COLO829 (cell line): ENCODE measurements around the gene IFNAR1.

ENCODE experiments used
- DNase-seq: peaks from one replicate; pipeline ENCODE4 v3.0.0; 2012; ENCODE audit warnings: low spot score

Gene IFNAR1

DNA sequence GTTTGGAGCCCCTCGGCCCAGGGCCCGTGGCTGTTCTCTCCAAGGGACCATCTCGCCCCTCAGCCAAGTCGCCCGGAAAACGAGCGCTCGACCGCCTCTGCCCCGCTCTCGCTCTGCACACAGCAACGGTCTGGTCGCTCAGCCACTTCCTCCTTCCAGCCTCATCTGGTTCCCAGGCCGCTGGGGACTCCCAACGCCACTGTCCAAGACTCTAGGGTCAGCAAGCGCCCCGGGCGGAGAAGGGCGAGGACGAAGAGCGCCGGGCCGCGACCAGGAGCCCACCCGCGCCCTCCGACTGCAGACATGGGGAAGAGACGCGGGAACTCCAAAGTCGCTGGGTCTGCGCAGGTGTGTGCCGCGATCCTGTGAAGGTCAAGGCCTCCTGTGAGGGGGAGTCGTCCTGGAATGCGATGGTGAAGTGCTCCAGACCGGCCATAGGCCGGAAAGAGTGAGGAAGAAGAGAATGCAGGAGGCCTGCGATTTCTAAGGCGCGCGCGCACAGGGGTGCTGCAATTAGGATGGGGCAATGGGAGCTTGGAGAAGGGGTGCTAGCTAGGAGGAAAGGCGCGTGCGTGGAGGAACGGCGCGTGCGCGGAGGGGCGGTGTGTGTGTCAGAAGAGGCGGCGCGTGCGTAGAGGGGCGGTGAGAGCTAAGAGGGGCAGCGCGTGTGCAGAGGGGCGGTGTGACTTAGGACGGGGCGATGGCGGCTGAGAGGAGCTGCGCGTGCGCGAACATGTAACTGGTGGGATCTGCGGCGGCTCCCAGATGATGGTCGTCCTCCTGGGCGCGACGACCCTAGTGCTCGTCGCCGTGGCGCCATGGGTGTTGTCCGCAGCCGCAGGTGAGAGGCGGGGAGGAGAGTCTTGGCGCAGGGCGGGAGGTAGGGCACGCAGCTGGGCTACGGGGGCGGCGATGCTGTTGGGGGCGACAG lies at the start of gene IFNAR1:
TSS of gene IFNAR1 (plus strand) at position 680 of the 931 bp plus-strand sequence. CDS start at position 766, 86 bp downstream.
- DNase-seq, result peak; percentile 98

DNA sequence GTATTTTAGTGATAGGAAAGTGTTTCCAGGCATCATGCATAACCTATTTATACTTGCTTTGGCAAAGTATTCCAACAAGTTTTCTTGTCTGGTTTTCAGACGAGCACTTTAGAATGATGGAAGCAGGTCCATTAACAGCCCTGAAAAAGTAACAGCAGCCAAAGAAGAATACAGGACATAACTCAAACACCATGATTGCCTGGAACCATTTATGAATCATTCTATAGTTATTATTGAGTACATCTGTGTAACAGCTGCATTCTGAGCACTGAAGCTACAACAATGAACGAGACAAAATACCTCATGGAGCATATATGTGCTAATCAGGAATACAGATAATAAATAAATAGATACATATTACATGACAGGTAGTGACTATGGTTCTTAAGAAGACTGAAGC lies 46.0 kb upstream of the IFNAR1 start:
- no peak for DNase-seq

DNA sequence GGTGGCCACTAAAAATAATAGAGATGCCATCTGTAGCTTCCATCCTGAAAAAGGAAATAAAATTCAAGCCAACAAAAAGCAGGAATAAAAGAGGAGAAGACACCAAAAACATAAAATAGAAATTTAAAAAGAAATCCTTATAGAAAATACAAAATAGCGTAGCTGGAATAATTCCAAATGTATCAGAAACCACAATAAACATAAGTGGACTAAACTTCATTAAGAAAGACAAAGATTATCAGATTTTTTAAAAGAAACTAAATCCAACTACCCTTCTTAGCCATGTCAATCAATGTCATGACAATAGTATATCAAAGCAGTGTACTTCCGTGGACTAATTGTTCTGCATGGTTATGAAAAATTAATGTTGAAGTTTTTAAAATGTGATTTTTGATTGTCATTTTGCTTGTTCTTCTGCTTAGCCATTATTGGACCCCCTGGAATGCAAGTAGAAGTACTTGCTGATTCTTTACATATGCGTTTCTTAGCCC lies 45.4 kb upstream of the IFNAR1 start:
- no peak for DNase-seq

DNA sequence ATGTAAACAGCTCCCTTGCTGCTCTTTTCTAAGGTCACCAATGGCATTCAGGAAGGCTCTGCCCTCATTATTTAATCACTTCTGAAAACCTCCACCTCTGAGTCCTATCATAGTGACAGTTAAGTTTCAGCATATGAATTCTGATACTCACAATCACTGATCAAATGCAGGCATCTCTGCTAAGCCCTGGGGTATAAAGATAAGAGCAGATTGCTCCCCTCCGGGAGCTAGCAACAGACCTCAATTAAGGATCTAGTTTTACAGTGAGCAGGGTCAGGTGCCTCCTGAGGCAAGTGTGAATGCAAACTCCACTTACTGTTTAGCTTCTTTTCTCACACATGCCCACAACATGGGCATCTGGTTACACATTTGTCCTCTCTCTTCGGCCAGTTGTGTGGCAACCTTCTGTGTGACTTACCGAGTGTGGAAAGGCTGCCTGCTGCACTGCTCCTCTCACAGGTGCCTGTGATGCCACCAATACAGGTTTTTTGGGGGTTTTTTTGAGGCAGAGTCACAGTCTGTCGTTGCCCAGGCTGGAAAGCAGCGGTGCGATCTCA lies 43.6 kb upstream of the IFNAR1 start:
- no peak for DNase-seq

DNA sequence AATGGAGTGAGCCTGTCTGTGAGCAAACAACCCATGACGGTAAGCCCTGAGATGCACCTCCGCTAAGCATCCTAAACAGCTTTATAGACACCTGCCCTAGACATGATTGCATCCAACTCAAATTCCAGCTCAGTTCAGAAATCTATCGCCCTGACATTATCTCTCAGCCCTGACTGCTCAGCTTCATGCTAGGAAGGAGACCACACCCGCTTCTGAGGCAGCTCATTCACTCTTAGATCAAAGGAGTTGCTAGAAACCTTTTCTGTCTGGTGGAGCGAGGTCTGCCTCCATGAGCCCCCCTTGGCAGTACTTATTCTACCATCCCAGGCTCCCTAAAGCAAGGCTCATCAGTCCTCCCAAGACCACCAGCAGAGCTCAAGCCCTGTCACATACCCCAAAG lies 41.6 kb upstream of the IFNAR1 start:
- DNase-seq, result no peak

DNA sequence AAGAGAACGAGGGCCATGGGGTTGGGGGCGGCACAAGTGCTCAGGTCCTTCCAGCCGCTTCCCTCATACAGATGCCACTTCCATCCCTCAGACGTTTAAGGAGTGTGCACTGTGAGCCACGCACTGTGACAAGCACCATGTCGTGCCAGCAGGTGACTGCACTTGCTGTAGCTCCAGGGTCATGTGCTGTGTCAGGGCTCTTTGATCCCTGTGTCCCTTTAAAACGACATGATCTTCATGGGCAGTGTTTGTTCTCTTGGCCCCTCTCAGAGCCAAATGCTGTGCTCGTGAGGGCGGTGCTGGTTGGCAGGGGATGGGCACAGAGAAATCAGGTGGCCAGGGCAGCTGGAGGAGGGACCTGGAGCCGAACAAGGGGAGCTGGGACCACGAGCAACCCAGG lies 38.7 kb upstream of the IFNAR1 start:
- DNase-seq, result no peak

DNA sequence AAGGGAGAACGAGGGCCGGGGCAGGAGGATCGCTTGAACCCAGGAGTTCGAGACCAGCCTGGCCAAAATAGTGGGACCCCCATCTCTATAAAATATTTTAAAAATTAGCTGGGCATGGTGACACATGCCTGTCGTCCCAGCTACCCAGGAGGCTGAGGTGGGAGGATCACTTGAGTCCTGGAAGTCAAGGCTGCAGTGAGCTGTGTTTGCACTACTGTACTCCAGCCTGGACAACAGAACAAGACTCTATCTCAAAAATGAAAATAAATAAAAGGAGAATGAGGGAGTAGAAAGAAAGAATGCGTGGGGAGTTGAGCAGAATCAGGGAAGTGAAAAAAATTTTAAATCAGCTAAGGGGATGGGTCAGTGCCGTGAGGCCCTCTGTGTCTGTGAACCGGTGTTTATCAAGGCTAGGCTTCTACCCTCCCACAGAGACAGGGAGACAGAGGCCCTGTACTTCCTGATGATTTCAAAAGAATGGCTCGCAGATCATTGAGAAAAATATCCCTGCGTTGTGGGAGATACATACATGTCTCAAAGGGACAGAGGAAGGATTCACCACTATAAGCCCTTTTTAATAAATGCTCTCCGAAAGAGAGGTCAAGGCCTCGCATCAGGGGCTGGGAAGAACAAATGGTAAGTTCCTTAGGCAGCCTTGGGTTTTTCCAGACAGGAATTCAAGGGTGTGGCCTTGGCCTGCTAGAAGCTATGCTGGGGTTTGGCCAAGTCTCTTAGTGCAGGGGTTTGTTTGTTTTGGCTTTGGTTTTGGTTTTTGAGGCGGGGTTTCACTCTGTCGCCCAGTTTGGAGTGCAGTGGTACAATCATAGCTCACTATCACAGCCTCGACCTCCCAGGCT lies 37.9 kb upstream of the IFNAR1 start:
- DNase-seq, result no peak

DNA sequence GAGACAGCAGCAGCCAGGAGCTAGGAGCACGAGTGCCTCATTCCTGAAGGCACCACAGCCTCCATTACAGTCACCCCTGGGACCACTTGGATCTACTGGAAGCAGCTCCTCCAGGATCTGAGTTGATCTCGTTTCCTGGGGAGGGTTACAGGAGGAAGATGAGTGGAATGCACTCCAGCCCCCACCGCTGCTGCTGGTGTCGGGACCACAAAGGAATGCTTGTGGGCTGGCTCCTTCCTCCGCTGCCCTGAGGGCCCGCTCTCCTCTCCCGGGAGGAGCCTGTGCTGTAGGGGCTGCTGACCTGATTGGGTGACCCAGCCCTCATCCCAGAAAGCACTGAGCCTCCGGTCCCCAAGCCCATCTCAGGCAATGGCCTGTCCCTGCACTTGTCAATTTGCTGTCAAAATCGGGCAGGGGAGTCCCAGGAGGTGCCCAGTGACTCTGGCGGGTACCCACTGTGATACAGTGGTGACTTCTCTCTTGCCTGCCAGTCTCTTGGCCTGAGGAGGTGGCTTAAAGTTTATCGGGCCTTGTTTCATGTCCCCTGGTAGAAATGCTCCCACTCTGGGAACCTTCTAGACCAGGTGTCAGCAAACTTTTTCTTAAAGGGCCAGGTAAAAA lies 35.5 kb upstream of the IFNAR1 start:
- DNase-seq, result no peak

DNA sequence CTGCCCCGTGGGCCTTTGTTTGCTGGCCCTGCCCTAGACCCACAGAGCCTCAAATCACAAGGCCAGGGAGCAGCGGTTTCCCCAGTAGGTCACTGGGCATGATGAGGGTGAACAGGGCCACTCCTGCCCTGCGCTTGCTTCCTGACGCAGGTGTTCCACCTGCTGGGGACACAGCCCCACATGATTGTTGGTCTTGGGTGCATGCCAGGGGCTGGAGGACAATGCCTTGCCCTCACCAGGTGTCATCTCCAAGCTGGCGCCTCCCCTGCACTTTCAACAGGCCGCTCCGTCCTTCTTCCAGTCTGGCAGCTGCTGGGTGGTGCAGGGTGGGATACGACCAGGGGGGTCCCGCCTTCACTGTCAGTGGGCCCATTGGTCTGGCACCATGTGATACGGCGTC lies 34.3 kb upstream of the IFNAR1 start:
- DNase-seq, result no peak

DNA sequence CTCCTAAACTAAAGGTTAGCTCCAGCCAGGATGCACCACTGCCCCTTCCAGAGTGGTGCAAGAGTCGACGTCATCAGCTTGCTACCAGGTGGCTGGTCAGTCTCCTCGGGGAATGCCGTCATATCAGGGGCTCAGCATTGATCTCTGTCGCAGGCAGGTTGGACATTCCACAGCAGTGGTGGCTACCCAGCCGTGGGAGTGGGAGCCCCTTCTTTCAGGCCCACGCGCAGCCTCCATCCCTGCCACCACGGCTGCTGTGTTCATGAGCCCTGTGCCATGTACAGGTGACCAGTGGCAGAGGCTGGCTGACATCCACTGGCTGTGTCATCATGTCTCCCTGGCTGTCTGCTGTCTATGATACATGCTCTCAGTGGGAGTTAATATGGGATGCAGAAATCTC lies 33.1 kb upstream of the IFNAR1 start:
- DNase-seq, result no peak

DNA sequence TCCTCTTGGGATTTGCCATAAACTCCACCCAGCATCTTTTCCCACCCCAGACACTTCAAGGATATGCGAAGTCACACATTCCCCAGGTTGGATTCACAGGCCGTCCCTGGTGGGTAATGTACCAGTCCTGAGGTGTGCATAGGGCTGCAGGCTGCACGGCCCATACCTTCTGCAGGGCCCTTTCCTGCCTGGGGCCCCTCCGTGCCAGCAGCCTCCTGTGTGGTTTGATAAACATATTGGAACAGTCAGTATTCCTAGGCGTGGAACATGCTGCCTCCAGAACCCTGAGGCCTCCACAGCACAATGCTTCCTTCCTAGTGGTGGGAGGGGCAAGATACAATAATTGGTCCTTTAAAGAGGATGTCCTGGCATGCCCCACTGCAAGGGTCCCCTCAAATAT lies 32.0 kb upstream of the IFNAR1 start:
- no peak for DNase-seq

DNA sequence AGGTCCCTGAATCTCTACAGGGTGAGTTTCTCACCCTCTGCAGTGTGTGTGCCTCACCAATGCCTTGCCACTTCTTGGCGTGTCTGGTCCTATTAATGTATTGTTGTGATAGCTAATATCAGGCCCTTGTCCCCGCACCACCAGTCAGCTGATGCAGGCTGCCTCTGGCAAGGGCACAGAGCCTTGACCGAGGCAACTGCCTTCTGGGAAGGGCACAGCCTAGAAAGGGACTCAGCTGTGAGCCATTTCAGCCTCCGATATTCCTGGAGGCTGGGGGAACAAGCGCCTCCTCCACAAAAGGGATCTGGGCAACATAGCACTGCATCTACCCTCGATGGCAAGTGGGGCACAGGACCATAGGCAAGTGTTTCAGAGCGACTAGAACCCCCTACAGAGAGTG lies 31.6 kb upstream of the IFNAR1 start:
- DNase-seq, result no peak

DNA sequence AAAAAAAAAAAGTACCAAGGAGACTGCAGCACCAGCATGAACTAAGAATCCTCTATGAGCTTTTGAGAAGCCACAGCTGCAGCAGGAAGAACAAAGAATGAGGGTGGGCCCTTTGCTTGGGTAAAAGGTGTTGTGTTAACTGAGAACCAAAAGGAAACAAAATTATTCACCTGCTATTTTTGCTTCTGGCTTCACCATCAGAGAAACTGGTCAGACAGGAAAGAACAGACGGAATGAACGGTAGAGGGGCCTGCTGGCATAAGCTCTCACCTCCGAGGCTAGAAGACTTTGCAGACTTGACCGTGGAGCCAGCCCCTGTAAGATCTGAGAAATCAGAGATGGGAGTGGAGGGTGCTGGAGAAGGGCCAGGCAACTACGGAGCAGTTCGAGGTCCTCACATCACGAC lies 31.0 kb upstream of the IFNAR1 start:
- DNase-seq, result no peak

DNA sequence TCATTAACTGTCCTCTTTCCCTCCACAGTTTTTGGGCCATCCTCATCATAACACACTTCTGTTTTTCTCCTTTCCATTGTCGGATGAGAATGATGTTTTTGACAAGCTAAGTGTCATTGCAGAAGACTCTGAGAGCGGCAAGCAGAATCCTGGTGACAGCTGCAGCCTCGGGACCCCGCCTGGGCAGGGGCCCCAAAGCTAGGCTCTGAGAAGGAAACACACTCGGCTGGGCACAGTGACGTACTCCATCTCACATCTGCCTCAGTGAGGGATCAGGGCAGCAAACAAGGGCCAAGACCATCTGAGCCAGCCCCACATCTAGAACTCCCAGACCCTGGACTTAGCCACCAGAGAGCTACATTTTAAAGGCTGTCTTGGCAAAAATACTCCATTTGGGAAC lies 28.6 kb upstream of the IFNAR1 start:
- no peak for DNase-seq

DNA sequence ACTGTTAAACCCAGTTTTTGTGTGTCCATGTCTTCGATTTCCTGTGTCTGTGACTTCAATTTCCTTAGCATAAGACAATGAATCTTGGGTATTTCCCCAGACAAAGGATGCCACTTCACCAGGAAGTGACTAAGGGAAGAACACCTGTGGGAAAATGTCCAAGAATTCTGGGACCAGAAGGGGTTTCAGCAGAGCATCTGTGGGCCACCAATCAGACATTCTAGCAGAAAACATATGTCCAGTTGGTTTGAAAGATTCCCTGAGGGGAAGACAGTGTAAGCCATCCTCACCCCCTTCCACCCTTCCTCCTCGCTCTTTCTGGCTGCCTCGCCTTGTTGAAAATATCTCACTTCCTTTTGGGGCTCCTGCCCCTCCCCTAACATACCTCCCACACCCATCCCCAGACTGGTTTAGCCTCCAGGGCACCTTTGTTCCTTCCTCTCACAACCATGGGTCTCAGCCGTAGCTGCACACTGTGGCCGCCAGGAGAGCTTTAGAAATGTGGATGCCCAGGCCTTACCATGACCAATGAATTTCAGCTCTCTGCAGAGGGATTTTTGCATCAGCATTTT lies 25.5 kb upstream of the IFNAR1 start:
- DNase-seq, result no peak

DNA sequence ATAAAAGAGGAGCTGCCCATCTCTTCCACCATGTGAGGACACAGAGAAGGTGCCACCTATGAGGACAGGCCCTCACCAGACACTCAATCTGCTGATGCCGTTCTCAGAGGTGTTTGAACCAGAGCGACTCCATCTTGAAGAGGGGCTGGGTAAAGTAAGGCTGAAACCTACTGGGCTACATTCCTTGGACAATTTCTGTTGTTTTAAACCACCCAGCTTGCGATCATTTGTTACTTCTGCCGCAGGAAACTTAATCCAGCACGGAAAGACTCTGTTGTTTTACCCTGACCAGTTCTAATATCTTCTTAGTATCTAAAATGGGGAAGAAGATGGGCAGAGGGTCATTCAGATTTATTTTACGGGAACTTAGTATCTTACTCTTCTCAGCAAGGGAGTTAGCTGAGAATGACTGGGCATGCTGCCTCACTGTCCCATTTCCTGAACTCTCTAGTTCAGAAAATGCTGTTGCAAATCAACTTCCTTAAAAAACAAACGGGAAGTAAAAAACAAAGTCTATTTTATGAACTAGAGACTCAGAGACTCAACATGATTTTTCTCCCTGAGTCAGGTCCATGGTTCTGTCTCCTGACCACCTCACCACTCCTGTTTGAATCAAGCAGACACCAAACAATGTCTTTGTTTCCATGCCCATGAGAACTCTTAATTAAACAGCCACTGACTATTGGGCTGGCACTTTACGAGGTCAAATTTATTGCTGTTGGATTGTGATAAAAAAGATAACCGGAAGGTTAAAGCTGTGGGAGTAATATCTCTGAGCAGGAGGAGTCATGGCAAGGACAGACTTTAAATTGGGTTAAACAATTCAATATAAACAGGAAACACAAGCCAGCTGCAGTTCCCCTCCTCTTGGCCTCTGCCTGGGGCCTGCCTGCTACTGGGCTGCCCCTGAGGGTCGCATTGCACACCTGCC lies 23.8 kb upstream of the IFNAR1 start:
- DNase-seq, result peak; percentile 8

DNA sequence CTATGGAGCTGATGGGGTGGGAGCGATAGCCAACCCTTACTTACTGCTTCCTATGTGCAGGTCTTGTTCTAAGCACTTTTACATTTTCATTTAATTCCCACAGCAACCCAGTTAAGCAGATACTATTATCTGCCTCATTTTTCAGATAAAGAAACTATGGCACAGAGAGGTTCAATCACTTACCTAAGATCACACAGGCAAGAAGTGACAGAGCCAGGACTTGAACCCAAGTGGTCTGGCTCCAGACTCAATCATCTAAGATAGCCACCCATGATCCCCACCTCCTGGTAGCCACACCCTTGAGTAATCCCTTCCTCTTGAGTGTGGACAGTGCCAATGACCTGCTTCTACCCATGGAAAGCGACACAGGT lies 23.2 kb upstream of the IFNAR1 start:
- DNase-seq, result no peak

DNA sequence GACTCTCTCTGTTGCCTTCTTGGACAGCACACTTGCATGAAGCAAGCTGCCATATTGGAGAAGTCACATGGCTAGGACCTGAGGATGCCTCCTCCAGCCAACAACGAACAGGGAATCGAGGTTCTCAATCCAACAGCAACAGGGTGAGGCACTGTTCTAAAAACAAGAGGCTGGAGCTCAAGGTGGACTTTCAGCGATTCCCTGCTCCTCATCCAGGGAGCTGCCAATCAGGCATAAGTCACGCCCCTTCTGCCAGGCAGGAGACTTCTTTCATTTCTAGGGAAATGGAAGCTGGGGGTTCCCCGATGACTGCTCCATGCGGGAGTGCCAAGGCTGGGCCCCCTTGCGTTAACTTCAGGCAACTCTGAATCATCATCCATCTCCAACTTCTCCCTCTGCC lies 22.7 kb upstream of the IFNAR1 start:
- DNase-seq, result no peak

DNA sequence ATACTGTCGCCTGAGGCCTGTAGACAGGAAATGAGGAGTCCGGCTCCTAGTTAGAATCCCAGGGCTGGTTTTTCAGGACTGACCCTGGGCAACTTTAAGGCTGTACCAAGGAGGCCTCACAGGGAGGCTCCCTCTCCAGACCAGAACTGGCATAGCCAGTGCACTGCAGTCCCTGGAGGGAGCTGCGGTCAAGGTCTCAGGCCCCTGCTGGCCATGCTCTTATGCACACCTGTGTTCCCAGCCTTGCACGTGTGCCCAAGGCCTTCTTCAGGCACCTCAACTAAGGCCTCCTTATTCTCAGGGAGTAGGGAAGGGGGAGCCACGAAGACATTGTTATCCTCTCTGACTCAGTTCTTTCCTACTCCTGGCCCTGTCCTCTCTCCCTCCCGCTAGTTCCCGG lies 22.0 kb upstream of the IFNAR1 start:
- no peak for DNase-seq

DNA sequence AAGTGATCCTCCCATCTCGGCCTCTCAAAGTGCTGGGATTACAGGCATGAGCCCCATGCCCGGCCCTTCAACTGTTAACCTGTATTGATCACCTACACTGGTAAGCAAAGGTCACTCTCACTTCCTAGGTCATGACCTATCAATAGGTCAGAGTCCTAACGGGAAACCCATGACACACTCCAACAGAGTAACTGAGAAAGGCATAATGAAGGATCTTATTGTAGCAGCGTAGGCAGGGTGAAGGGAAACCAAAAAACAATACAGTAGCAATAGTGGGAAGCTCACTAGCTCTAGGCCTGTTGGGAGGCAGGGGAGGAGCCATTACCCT lies 19.5 kb upstream of the IFNAR1 start:
- DNase-seq, result no peak

DNA sequence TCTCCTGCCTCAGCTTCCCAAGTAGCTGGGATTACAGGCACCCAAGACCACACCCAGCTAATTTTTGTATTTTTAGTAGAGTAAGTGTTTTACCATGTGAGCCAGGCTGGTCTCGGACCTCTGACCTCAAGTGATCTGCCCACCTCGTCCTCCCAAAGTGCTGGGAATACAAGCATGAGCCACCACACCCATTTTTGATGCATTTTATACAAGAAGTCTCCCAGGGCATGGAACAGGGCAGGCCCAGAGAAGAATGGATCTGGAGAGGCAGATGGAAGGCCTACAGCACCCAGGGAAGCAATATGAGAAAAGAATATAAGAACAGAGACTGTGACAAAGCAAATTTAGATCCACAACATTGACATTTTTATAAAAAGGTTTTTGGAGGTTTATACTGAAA lies 18.8 kb upstream of the IFNAR1 start:
- no peak for DNase-seq
